SIG-M5 (cell line): ENCODE results near the gene MLLT6.
"Not testable (repeated sequence)": the region's sequence is repeated elsewhere in the genome, so short reads cannot be mapped to it uniquely, and the experiment has no call there.

Experiments used
- DNase-seq: peaks from one replicate; lab custom pipeline; 2025; lab: John Stamatoyannopoulos, UW

The MLLT6 gene

DNA sequence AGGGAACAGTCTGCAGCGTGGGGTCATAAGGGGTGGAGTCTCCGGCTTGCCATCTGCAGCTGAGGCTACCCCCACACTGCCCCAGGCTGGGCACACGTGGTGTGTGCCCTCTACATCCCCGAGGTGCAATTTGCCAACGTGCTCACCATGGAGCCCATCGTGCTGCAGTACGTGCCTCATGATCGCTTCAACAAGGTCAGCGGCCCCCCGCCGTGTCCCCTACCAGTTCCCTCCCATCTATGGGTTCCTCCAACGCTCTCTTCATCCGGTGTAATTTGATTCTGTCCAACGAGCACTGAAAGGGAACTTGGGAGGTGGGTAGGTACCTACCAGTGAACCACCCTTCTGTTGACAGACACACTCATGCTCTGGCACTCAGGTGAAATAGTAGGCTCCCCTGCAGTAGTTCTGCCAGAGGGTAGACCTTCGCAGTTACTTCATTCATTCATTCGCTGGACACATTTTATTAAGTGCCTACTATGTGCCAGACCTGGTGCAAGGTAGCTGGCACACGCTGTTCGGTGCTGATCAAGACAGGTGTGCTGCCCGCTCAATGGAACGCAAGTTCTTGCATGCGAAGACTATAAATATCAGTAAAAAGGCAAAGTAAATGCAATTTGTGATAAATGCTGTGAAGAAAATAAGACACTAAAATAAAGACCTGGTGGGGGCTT, 2.7 kb downstream of the MLLT6 start:
- DNase-seq: no peak

DNA sequence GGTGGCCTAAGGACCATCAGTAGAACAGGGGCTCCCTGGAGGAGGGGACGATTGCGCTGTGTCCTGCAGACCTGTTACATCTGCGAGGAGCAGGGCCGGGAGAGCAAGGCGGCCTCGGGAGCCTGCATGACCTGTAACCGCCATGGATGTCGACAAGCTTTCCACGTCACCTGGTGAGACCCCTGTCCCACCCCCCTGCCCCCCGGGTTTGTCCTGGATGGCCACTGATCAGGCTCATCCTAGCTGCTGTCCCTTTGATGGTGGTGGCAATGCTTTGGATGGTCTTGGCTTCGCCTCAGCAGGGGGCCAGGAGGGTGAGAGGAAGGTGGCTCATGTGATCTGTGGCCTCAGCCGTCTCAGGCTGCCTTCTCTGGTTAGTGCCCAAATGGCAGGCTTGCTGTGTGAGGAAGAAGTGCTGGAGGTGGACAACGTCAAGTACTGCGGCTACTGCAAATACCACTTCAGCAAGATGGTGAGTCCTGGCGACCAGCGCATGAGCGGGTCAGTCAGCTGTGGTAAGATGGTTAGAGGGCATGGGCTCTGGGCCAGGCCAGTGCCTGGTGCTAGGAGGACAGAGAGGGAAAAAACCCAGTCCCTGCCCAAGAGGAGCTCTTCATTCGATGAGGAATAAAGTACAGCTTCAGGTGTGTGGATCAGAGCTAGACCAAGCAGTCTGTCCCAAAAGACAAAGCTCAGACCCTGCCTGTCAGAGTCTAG, 4.2 kb downstream of the MLLT6 start:
- no peak for DNase-seq

DNA sequence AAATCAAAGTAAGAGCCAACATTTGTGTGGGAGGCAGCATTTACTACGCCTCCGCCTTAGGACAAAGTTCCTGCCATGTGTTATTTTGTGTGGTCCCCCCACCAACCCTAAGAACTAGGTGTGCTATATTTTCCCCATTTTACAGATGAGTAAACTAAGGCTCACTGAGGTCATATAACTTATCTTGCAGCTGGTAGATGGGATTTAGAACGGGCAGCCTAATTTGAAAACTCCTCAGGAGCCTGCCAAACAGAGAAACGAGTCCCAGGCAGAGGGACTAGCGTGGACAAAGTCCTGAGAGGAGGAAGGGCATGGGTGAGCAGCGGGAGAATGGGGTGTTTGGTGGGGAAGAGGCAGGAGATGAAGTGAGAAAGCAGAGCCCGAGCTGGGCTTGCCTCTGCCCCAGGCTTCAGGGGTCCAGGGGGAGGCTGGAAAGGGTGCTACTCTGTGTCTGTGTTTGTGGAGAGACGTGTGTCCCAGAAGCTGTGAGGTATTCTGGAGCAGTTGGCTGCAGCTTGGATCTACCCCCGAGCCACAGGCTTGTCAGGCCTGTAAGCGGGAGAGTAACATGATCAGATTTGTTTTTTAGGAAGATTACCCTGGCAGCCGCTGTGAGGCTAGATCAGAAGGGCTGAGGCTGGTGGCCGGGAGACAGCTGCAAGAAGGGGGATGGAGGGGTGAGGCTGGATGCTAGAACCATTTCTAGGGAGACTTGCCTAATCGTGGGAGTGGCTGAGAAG, 5.0 kb downstream of the MLLT6 start:
- no peak for DNase-seq

DNA sequence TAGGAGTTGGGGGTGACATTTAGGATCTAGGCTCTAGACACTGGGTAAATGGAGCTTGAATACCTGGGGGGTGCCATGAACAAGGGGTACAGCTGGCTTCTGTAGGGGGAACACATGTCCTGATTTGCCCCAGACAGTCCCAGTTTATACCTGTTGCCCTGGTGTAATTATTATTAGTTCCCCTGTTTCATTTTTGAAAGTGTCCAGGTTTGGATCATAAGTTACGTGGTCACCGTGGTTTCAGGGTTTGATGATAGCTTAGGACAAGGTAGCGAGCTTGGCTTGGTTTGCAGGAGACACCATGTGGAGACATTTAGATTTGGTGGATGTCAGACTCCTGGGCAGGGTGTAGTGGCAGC, 5.5 kb downstream of the MLLT6 start:
- DNase-seq: no peak

DNA sequence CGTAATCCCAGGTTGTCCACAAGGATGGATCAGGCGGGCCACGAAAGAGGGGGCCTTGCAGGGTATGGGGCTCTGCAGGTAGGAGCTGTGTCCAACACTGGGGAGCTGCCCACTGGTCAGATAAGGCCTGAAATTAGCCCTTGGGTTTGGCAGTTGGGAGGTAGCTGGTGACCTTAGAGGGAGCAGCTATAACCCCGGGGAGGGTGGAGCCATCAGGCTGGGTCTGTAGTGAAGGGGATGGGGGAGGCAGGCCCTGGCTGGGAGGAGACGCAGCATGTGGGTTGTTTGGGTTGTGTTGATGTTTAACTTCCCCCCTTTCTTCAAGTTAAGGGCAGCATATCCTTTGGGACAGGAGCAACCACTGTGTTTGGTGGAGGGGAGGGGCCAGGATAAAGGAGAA, 5.9 kb downstream of the MLLT6 start:
- no peak for DNase-seq

DNA sequence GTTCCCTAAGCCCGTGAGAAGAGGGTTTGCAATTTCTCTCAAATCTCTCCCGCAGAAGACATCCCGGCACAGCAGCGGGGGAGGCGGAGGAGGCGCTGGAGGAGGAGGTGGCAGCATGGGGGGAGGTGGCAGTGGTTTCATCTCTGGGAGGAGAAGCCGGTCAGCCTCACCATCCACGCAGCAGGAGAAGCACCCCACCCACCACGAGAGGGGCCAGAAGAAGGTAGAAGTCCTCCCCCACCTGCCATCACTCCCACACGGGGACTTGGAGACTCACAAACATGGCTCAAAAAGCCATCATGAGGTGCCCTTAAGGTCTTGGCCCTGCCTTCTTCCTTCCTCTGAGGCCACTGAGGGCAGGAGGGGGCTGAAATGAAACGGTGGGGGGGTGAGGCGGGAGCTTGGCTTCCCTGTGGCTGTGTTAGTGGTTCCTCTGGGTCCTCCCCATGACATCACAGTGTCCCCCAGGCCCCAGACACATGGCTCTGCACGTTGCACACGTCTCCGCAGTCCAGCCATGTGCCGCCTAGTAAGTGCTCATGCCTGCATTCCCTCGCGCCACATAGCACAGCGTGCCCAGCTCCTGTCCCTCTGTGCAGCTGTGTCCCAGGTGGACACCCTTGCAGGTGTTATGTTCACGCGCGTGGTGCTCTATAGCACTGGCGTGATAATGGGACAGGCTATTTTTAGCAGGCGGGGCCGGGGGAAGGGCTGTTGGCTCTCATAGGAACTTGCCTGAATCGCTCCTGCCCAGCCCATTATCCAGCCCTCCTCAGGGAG, 6.9 kb downstream of the MLLT6 start:
- DNase-seq: no peak

DNA sequence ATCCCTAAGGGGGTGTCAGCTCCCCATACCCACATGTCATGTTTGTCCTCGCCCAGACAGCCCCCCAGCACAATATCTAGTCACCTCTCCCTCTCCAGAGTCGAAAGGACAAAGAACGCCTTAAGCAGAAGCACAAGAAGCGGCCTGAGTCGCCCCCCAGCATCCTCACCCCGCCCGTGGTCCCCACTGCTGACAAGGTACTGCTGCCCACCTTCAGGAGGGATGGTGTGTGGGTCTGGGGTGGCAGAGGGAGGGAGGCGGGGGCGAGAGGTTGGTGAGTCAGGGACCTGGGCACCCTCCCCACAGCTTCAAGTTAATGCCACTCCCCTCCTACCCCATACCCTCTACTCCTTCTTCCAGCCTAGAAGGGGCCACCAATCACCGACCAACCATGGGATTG, 7.5 kb downstream of the MLLT6 start:
- no peak for DNase-seq

DNA sequence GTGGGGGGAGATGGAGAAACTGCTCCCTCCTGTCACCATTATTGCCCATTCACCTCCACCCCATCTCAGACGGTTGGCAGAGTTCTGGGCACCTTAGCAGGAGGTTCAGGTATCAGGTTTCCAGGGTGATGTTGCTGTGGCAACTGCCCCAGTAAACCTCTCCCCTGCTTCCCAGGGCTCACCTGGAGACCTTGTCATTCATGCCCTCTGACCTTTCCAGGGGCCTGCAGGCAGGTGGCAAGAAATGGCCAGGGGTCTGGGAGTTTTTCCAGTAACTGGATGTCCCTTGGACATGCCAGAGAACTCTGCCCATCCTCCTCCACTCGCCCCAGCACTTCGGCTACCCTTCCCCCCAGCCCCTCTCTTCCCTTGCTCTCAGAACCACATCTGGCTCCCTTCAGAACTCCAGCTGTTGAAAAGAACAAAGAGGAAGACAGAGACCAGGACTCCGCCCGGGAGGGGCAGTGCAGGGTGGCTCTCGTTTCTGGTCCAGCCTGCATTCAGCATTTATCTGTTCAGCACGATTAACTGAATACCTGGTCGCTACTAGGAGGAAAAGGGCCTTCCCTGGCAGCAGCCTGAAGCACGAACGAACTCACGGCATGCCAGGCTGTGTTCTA, 8.5 kb downstream of the MLLT6 start:
- no peak for DNase-seq

DNA sequence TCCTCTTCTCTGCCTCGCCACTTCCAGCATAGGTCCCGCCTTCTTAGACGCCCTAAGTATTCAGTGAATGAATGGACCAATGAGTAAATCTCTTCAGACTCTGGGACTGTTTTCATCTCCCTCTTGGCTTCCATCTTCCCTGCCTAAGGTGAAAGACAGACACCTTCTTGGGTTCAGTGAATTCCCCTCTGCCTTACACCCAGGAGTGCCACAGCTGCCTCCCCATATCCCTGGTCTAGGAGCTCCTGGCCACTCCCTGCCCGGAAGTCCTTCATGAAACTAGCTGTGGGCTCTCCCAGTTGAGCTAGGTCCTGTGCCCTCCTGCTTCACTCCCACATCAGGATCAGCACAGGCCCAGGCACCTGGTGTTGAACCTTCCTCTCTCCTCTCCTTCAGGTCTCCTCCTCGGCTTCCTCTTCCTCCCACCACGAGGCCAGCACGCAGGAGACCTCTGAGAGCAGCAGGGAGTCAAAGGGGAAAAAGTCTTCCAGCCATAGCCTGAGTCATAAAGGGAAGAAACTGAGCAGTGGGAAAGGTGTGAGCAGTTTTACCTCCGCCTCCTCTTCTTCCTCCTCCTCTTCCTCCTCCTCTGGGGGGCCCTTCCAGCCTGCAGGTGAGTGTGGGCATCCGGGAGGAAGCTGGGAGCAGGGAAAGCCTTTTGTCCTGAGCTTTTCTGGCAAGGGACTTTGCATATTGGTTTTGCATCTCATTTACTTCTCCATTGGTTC, 10.3 kb downstream of the MLLT6 start:
- no peak for DNase-seq

DNA sequence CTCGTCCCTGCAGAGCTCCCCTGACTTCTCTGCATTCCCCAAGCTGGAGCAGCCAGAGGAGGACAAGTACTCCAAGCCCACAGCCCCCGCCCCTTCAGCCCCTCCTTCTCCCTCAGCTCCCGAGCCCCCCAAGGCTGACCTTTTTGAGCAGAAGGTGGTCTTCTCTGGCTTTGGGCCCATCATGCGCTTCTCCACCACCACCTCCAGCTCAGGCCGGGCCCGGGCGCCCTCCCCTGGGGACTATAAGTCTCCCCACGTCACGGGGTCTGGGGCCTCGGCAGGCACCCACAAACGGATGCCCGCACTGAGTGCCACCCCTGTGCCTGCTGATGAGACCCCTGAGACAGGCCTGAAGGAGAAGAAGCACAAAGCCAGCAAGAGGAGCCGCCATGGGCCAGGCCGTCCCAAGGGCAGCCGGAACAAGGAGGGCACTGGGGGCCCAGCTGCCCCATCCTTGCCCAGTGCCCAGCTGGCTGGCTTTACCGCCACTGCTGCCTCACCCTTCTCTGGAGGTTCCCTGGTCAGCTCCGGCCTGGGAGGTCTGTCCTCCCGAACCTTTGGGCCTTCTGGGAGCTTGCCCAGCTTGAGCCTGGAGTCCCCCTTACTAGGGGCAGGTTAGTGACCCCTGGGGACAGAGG, 11.4 kb downstream of the MLLT6 start:
- no peak for DNase-seq

DNA sequence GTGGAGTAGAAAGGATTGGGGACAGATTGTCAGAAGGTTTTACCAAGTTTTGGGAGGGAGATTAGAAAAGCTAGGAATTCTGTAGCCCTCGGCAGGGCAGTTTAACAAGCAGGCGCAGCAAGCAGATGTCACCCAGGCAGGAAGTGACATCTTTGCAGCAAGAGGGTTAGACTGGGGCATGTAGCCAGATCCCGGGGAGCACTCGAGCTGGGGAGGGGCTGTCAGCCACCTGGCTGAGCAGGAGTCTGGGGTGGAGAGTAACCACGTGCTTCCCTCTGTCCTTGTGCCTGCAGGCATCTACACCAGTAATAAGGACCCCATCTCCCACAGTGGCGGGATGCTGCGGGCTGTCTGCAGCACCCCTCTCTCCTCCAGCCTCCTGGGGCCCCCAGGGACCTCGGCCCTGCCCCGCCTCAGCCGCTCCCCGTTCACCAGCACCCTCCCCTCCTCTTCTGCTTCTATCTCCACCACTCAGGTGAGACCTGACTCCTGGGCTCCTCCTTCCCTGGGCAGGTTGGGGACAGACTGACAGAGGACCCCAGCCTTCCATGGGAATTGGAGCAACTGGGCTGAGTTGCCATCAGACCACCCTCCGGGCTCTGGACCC, 12.2 kb downstream of the MLLT6 start:
- DNase-seq: no peak

DNA sequence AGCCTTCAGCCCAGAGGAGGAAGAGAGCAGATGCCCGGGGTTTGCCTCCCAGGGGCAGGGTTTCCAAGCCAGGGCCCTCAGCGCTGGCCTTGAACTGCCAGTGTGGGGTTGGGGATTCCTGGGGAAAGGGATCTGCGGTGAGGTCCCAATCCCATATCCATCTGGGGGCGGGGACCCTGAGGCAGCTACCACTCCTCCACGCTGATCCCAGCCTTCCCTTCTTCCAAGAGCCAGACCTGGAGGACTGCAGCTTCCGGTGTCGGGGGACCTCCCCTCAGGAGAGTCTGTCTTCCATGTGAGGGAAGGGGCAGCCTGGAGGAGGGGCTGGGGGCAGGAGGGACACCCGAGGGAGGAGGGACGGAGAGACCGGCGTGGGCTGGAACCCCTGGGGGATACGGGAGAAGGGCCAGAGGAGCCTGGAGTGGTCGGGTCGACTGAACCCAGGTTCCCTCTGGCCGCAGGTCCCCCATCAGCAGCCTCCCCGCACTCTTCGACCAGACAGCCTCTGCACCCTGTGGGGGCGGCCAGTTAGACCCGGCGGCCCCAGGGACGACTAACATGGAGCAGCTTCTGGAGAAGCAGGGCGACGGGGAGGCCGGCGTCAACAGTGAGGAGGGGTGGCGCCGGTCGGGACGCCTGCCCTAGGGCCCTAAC, 14.3 kb downstream of the MLLT6 start:
- no peak for DNase-seq

DNA sequence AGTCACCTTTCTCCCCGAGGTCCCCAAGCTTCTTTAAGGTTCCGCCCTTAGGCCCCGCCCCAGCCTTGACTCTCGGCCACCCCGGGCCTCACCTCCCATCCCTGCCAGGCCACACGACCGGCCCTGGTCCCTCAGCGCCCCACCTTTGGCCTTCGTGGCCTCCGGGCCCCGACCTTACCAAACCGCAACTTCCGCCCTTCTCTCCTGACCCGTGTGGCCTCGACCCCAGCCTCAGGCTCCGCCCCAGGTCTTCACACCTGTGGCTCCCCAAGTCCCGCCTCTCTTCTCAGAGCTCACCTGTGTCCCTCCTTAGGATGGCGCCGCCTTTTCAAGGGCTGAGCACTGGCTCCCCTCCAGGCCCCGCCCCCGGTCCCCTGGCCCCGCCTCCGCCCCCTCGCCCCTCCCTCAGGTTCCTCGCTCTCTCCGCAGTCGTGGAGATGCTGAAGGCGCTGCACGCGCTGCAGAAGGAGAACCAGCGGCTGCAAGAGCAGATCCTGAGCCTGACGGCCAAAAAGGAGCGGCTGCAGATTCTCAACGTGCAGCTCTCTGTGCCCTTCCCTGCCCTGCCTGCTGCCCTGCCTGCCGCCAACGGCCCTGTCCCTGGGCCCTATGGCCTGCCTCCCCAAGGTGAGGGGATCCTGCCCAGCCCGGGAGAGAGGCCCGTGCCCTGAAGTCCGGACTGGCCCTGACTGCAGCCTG, 15.0 kb downstream of the MLLT6 start:
- no peak for DNase-seq

DNA sequence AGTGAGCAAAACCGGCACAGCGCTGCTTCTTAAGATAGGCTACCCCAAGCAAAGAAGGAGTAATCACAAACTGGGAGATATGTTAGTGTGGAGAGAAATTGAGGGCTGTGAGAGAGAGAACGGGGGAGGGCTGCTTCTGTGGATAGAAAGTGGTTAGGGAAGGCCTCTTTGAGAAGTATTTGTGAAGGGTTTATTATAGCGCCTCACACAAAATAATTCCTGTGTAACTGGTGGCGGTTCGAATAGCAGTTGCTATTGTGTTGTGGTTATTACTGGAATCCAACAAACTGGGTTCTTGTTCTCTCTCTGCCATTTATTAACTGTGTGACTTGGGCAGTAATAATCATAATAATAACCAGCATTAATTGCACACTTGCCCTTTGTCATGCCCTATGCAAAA, 15.9 kb downstream of the MLLT6 start:
- no peak for DNase-seq

DNA sequence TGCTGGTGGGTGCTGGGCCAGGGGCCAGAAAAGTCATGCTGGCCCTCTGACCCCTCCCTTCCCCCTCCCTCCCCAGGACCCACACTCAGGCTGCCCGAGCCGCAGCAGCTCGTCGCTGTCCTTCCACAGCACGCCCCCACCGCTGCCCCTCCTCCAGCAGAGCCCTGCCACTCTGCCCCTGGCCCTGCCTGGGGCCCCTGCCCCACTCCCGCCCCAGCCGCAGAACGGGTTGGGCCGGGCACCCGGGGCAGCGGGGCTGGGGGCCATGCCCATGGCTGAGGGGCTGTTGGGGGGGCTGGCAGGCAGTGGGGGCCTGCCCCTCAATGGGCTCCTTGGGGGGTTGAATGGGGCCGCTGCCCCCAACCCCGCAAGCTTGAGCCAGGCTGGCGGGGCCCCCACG, 16.7 kb downstream of the MLLT6 start:
- no peak for DNase-seq

DNA sequence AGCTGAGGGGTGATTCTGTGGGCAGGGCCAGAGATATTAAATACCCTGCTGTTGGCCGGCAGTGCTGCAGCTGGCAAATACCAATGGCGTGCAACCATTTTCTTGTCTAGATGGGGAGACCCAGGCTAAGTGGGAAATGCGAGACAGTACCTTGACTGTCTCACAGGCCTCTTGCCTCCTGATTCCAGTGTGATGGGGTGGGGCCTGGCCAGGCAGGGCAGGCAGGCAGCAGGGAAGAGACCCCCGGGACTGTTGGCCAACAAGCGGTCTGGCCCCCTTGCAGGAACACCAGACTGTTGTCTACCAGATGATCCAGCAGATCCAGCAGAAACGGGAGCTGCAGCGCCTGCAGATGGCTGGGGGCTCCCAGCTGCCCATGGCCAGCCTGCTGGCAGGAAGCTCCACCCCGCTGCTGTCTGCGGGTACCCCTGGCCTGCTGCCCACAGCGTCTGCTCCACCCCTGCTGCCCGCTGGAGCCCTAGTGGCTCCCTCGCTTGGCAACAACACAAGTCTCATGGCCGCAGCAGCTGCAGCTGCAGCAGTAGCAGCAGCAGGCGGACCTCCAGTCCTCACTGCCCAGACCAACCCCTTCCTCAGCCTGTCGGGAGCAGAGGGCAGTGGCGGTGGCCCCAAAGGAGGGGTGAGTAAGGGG, 19.4 kb downstream of the MLLT6 start:
- DNase-seq: no peak

DNA sequence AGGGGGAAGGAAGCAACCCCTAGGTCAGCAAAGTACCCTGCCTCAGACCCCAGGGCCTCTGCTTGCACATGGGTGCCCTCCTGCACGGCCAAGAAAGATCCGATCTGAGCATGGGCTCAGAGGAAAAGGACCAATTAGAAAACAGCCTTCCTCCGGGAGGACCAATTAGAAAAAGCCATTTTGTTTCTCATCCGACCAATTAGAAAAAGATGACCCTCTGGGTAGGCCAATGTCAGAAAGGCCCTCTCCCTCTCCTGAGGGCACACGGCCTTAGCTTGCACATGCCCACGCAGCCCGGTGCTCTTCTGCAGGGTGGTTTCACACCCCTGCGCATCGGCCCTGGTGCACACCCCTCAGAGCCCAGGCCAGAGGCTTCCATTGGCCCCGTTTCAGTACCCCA, 20.0 kb downstream of the MLLT6 start:
- DNase-seq: no peak

DNA sequence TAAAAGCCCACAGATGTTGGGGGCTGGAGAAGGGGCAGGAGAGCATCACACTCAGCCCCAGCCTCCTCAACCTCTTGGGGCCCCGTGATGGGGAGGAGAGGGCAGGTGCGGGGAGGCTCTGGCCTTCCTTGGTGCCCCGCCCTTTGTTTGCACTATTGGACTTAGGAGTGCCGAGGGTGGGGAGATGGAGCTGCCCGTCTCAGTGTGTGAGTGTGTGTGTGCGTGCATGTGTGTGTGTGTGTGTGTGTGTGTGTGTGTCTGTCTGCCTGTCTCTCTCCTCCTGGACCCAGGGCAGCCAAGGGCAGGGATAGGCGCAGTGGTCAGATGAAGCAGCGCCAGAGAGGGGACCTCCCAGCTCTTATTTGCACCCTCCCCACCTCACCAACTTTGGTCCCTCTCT, 21.1 kb downstream of the MLLT6 start:
- DNase-seq: not testable (repeated sequence)

DNA sequence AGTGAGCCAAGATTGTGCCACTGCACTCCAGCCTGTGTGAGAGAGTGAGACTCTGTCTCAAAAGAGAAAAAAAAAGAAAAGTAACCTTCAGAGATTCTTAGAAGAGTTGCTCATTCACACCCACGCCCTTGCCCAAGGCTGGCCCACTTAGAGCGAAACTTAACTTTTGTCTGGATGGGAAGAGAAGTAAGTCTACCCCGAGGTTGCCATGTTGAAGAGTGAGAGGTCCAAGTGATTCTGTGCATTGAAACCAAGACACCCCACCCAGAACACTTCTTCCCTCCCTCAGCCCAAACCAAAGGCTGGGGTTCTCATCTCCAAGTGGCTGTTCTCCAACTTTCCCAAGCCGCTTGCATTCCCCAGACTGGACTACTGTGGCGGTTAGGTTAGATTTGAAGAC, 22.7 kb downstream of the MLLT6 start:
- no peak for DNase-seq
